GM21717 (cell line): ENCODE measurements around the gene CRACR2A.

ENCODE experiments used
- ATAC-seq: cut with Tn5 transposase; IDR thresholded peaks from one replicate; pipeline ENCODE4 v1.9.1; 2021; ENCODE audit warnings: mild to moderate bottlenecking, moderate library complexity; ENCODE audit not compliant: unreplicated experiment

CRACR2A gene

GRCh38 chr12:3752741-3753486 is at the start of gene CRACR2A:
Gene CRACR2A, minus strand, starts transcription at chr12:3753109. Its CDS starts 56,110 bp downstream, at chr12:3696999.
- ATAC-seq = peak; percentile 71

- ATAC-seq = no peak
These were observed 44.7 kb upstream of the CRACR2A start for GRCh38 chr12:3797531-3798048.

- no peak for ATAC-seq
These were observed 42.7 kb upstream of the CRACR2A start for GRCh38 chr12:3795492-3796133.

GRCh38 chr12:3795066-3795465 is 42.2 kb upstream of the CRACR2A start:
- ATAC-seq = no peak

GRCh38 chr12:3792623-3793288 is 39.8 kb upstream of the CRACR2A start:
- no peak for ATAC-seq

- no peak for ATAC-seq
These were observed 38.5 kb upstream of the CRACR2A start for GRCh38 chr12:3791256-3791874.

GRCh38 chr12:3790642-3791041 is 37.7 kb upstream of the CRACR2A start:
- no peak for ATAC-seq

GRCh38 chr12:3789838-3790237 is 36.9 kb upstream of the CRACR2A start:
- no peak for ATAC-seq

GRCh38 chr12:3777206-3777809 is 24.4 kb upstream of the CRACR2A start:
- no peak for ATAC-seq

- no peak for ATAC-seq
These were observed 22.6 kb upstream of the CRACR2A start for GRCh38 chr12:3775385-3776035.

GRCh38 chr12:3772380-3772779 is 19.5 kb upstream of the CRACR2A start:
- ATAC-seq = no peak

- no peak for ATAC-seq
These were observed 18.9 kb upstream of the CRACR2A start for GRCh38 chr12:3771853-3772252.

GRCh38 chr12:3770891-3771290 is 18.0 kb upstream of the CRACR2A start:
- no peak for ATAC-seq

GRCh38 chr12:3768911-3769447 is 16.1 kb upstream of the CRACR2A start:
- no peak for ATAC-seq

- ATAC-seq = no peak
These were observed 8.3 kb upstream of the CRACR2A start for GRCh38 chr12:3761116-3761735.

GRCh38 chr12:3759878-3760277 is 7.0 kb upstream of the CRACR2A start:
- no peak for ATAC-seq

- no peak for ATAC-seq
These were observed 4.4 kb upstream of the CRACR2A start for GRCh38 chr12:3757261-3757660.

GRCh38 chr12:3755898-3756297 is 3.0 kb upstream of the CRACR2A start:
- no peak for ATAC-seq

GRCh38 chr12:3753544-3754284 is 805 bp upstream of the CRACR2A start:
- no peak for ATAC-seq
